MCF 10A (cell line): ENCODE data around the gene ASRGL1. TPM values are rescaled to one million over a fixed set of nuclear protein-coding genes. Genes with fewer than 3 reads are reported as not detected.

Experiments used
- BruUV-seq: library from RNA; stranded (reverse); fragments of 400-500 nt; replicated peaks from 2 replicates; lab custom pipeline; 2021; lab: Mats Ljungman, UMichigan
- CTCF ChIA-PET: fragments of 300-600 bp; sonication (Branson Sonifier 250); formaldehyde crosslinking; extraction: SDS; loops from one replicate; lab custom pipeline; 2021; ENCODE audit warnings: antibody characterized with exemption, inconsistent platforms; lab: Yijun Ruan, JAX
- POLR2A ChIA-PET: fragments of 300-600, 350-650 bp; sonication (Branson Sonifier 250); formaldehyde crosslinking; extraction: SDS; loops from one replicate; lab custom pipeline; 2020; ENCODE audit warnings: antibody characterized with exemption, inconsistent platforms; lab: Yijun Ruan, JAX
- DNase-seq: peaks from one replicate; pipeline ENCODE4 v3.0.0-alpha.2; 2018; ENCODE audit not compliant: unreplicated experiment
- H3K27ac Mint-ChIP-seq: one replicate; pipeline ENCODE4 v1.8.0; 2022; ENCODE audit warnings: mild to moderate bottlenecking, low read depth, mixed read lengths; ENCODE audit not compliant: unreplicated experiment
- H3K27me3 Mint-ChIP-seq: one replicate; pipeline ENCODE4 v1.8.0; 2022; ENCODE audit warnings: mixed read lengths; ENCODE audit not compliant: insufficient read depth, unreplicated experiment
- H3K36me3 Mint-ChIP-seq: one replicate; pipeline ENCODE4 v1.8.0; 2022; ENCODE audit warnings: mild to moderate bottlenecking, moderate library complexity, mixed read lengths; ENCODE audit not compliant: insufficient read depth, unreplicated experiment
- H3K4me1 Mint-ChIP-seq: one replicate; pipeline ENCODE4 v1.8.0; 2022; ENCODE audit warnings: mixed read lengths; ENCODE audit not compliant: insufficient read depth, unreplicated experiment
- H3K4me3 Mint-ChIP-seq: one replicate; pipeline ENCODE4 v1.8.0; 2022; ENCODE audit warnings: mild to moderate bottlenecking, moderate library complexity, mixed read lengths; ENCODE audit not compliant: unreplicated experiment
- H3K9me3 Mint-ChIP-seq: one replicate; pipeline ENCODE4 v1.8.0; 2022; ENCODE audit warnings: mixed read lengths; ENCODE audit not compliant: unreplicated experiment
- CTCF ChIP-seq: fragments of 200-600 bp; IDR thresholded peaks from one replicate; pipeline ENCODE4 v1.8.0; 2022; ENCODE audit warnings: antibody characterized with exemption, mild to moderate bottlenecking; ENCODE audit not compliant: unreplicated experiment
- intact Hi-C: fragments of 100-400 bp; cut with micrococcal nuclease; formaldehyde crosslinking; loops from 2 replicates; pipeline ENCODE4 v1.14.1; 2022
- total RNA-seq: library from RNA; stranded (reverse); gene quantifications from 2 replicates; pipeline ENCODE4 v1.2.3, GENCODE V29; 2022

The ASRGL1 gene
- total RNA-seq, 1 experiment from 2014 or later, result 0.65 TPM

GRCh38 chr11:62419314-62419929, 82.2 kb downstream of the ASRGL1 start:
- Mint-ChIP-seq H3K27ac (no peak overlapping the region), H3K36me3 (no peaks in the 10 kb centered on the region), H3K27me3 (no peaks in the 10 kb centered on the region), H3K4me3 (no peak overlapping the region), H3K4me1 (no peaks in the 10 kb centered on the region), H3K9me3 (no peaks in the 10 kb centered on the region)
- BruUV-seq, result no TSS peak
- ChIA-PET CTCF (interaction anchor here (0.6 to 0.7 kb wide), 2 partner anchors 103 to 1405 kb away, joined by 3 to 4 read pairs; no protein-coding TSS in a partner anchor), POLR2A (interaction anchor here (0.6 to 0.7 kb wide), 2 partner anchors 91 to 135 kb away, joined by 3 to 5 read pairs; no protein-coding TSS in a partner anchor)
- no peak for TF ChIP-seq CTCF
- intact Hi-C loops, result no loop called here
- DNase-seq, result no peak

DNA sequence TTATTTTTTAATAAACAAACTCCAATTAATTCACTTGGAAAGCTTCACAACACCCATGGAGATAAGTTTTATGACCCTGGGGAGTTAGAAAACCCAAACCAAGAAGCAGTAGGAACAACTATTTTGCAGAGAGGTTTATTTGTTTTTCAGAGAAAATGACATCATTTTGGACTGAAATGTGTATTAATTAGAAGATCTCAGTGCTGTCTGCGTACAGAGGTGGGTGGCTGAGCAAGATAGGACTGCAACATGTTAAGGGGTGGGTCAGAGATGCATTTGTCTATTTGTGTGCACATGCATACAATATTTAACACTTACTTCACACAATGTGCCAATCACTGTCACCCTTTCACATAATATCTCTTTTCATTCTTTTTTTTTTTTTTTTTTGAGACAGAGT, 82.7 kb downstream of the ASRGL1 start:
- CTCF ChIA-PET, result interaction anchor here (0.6 kb wide), 1 partner anchor 1406 kb away, joined by 3 read pairs; no protein-coding TSS in a partner anchor
- no peak overlapping the region for H3K4me3 Mint-ChIP-seq
- no peaks in the 10 kb centered on the region for H3K27me3 Mint-ChIP-seq
- BruUV-seq, result no TSS peak
- POLR2A ChIA-PET, result interaction anchor here (0.6 kb wide), 1 partner anchor 134 kb away, joined by 5 read pairs; no protein-coding TSS in a partner anchor
- intact Hi-C loops, result no loop called here
- H3K36me3 Mint-ChIP-seq, result no peaks in the 10 kb centered on the region
- H3K27ac Mint-ChIP-seq, result no peak overlapping the region
- TF ChIP-seq CTCF, result no peak
- no peak for DNase-seq
- no peaks in the 10 kb centered on the region for H3K9me3 Mint-ChIP-seq
- H3K4me1 Mint-ChIP-seq, result no peaks in the 10 kb centered on the region

DNA sequence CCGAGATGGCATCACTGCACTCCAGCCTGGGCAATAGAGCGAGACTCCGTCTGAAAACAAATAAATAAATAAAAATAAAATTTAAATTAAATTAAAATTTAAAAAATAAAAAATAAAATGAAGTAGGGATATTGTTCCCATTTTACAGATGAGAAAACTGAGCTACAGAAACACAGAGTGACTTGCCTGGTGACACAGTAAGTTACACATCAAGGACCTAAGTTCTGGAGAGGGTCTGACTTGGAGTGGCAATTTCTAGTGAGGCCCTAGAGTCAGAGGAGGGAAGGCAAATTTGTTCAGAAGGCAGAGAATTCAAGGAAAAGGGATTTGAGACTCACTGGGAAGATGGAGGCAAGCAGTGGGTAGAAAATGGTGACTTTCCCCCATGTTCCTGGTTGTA, 83.6 kb downstream of the ASRGL1 start:
- Mint-ChIP-seq H3K27ac (no peak overlapping the region), H3K27me3 (no peaks in the 10 kb centered on the region), H3K36me3 (no peaks in the 10 kb centered on the region), H3K9me3 (no peaks in the 10 kb centered on the region), H3K4me3 (no peak overlapping the region), H3K4me1 (no peaks in the 10 kb centered on the region)
- POLR2A ChIA-PET, result interaction anchor here (0.6 to 1.2 kb wide), 2 partner anchors 87 to 244 kb away, joined by 3 to 4 read pairs; partner anchors contain the start of genes C11orf98 and CSKMT
- no peak for TF ChIP-seq CTCF
- DNase-seq, result no peak
- no TSS peak for BruUV-seq
- intact Hi-C loops, result no loop called here
- CTCF ChIA-PET, result interaction anchor here (0.6 to 1.3 kb wide), 3 partner anchors 10 to 123 kb away, joined by 3 to 5 read pairs (median 3); no protein-coding TSS in a partner anchor

GRCh38 chr11:62421996-62422395, 84.7 kb downstream of the ASRGL1 start:
- BruUV-seq, result no TSS peak
- no peak for TF ChIP-seq CTCF
- no peak overlapping the region for H3K27ac Mint-ChIP-seq
- CTCF ChIA-PET, result interaction anchor here (1.0 to 4.7 kb wide), 5 partner anchors 9 to 120 kb away, joined by 3 to 86 read pairs (median 5); no protein-coding TSS in a partner anchor
- intact Hi-C loops, result no loop called here
- POLR2A ChIA-PET, result no interaction called here
- no peak overlapping the region for H3K4me3 Mint-ChIP-seq
- H3K4me1 Mint-ChIP-seq, result no peaks in the 10 kb centered on the region
- DNase-seq, result no peak
- H3K9me3 Mint-ChIP-seq, result no peaks in the 10 kb centered on the region
- no peaks in the 10 kb centered on the region for H3K36me3 Mint-ChIP-seq
- H3K27me3 Mint-ChIP-seq, result no peaks in the 10 kb centered on the region
